Cardiac septum (tissue), 1 donor: ENCODE results near the gene OR6S1. TPM values are rescaled to one million over a fixed set of nuclear protein-coding genes. Genes with fewer than 3 reads are reported as not detected.
"Not testable (repeated sequence)": the region's sequence is repeated elsewhere in the genome, so short reads cannot be mapped to it uniquely, and the experiment has no call there.

Experiments
- DNase-seq: peaks from one replicate; pipeline ENCODE4 v3.0.0-alpha.2; 2020; ENCODE audit warnings: low spot score
- intact Hi-C: fragments of 100-400 bp; cut with DNase I; formaldehyde crosslinking; loops from one replicate; pipeline ENCODE4 v1.14.0; 2022
- total RNA-seq: library from RNA; stranded (reverse); fragmentation: NEBNext Ultra II Directional; extraction: Animal tissue kit (Norgen Biotek cat#: 25700); gene quantifications from one replicate; pipeline ENCODE4 v1.2.1, GENCODE V29; 2021
- donor health status: DM: no; HTN: no; CAD: no.

OR6S1 gene
- total RNA-seq, 1 donor from 2014 or later, result not detected

- no peak for DNase-seq
- intact Hi-C loops, result no loop called here
Measured at GRCh38 chr14:20676072-20676471, 34.6 kb upstream of the OR6S1 start.

GRCh38 chr14:20675669-20676068 lies 34.2 kb upstream of the OR6S1 start:
- intact Hi-C loops, result no loop called here
- no peak for DNase-seq

- intact Hi-C loops, result no loop called here
- DNase-seq, result no peak
Measured at GRCh38 chr14:20671597-20672283, 30.2 kb upstream of the OR6S1 start.

- DNase-seq, result no peak
- intact Hi-C loops, result no loop called here
Measured at GRCh38 chr14:20668969-20669368, 27.5 kb upstream of the OR6S1 start.

- no peak for DNase-seq
- intact Hi-C loops, result no loop called here
Measured at GRCh38 chr14:20667957-20668356, 26.5 kb upstream of the OR6S1 start.

- intact Hi-C loops, DNase-seq: not testable (repeated sequence)
Measured at GRCh38 chr14:20666400-20666961, 25.0 kb upstream of the OR6S1 start.

GRCh38 chr14:20662968-20663732 lies 21.7 kb upstream of the OR6S1 start:
- DNase-seq, result no peak
- intact Hi-C loops, result no loop called here

- no peak for DNase-seq
- intact Hi-C loops, result no loop called here
Measured at GRCh38 chr14:20661197-20661596, 19.7 kb upstream of the OR6S1 start.

- intact Hi-C loops, result no loop called here
- no peak for DNase-seq
Measured at GRCh38 chr14:20659813-20660395, 18.4 kb upstream of the OR6S1 start.

GRCh38 chr14:20659336-20659735 lies 17.8 kb upstream of the OR6S1 start:
- DNase-seq, result no peak
- intact Hi-C loops, result no loop called here

GRCh38 chr14:20658246-20658645 lies 16.8 kb upstream of the OR6S1 start:
- intact Hi-C loops, result no loop called here
- no peak for DNase-seq

GRCh38 chr14:20657216-20658211 lies 16.0 kb upstream of the OR6S1 start:
- intact Hi-C loops, result no loop called here

GRCh38 chr14:20656274-20656673 lies 14.8 kb upstream of the OR6S1 start:
- intact Hi-C loops, result no loop called here

More at GRCh38 chr14:20657216-20658211, 16.0 kb upstream of the OR6S1 start:
- DNase-seq, result no peak

GRCh38 chr14:20655851-20656250 lies 14.4 kb upstream of the OR6S1 start:
- DNase-seq, result no peak
- intact Hi-C loops, result no loop called here

More at GRCh38 chr14:20656274-20656673, 14.8 kb upstream of the OR6S1 start:
- no peak for DNase-seq

- intact Hi-C loops, result no loop called here
- DNase-seq, result no peak
Measured at GRCh38 chr14:20652996-20653975, 11.8 kb upstream of the OR6S1 start.

- no peak for DNase-seq
- intact Hi-C loops, result no loop called here
Measured at GRCh38 chr14:20645481-20645880, 4.0 kb upstream of the OR6S1 start.

- intact Hi-C loops, result no loop called here
- DNase-seq, result no peak
Measured at GRCh38 chr14:20644520-20644919, 3.0 kb upstream of the OR6S1 start.

- DNase-seq, intact Hi-C loops: not testable (repeated sequence)
Measured at GRCh38 chr14:20642755-20643154, 1.3 kb upstream of the OR6S1 start.
